Esophagus muscularis mucosa (tissue), 4 donors: Measurements from ENCODE around the gene FAM221A.

ENCODE experiments used
- EP300 ChIP-seq: sonication (generic); formaldehyde crosslinking; IDR thresholded peaks from one replicate; pipeline ENCODE4 v1.6.1; 2017; ENCODE audit warnings: antibody characterized with exemption
- POLR2A ChIP-seq: fragments of 450-650 bp; IDR thresholded peaks from one replicate; pipeline ENCODE4 v1.6.1; 2017; ENCODE audit warnings: antibody characterized with exemption, moderate library complexity, mild to moderate bottlenecking, low read depth
- POLR2AphosphoS5 ChIP-seq, 2 donors: sonication (generic); formaldehyde crosslinking; IDR thresholded peaks; one replicate each; pipeline ENCODE4 v1.6.1; 2017; ENCODE audit warnings: antibody characterized with exemption in 2 of 2
- TF ChIP-seq, protein P1 (sequence below), 3 experiments: fragments of 200-600 bp in 2 of 3; fragments of 450-650 bp in 1 of 3; sonication (generic) in 2 of 3; IDR thresholded peaks; one replicate each; pipeline ENCODE4 v1.5.1; 2017 to 2019; ENCODE audit warnings: antibody characterized with exemption in 3 of 3, mild to moderate bottlenecking in 2 of 3, moderate library complexity in 1 of 3

DNA sequence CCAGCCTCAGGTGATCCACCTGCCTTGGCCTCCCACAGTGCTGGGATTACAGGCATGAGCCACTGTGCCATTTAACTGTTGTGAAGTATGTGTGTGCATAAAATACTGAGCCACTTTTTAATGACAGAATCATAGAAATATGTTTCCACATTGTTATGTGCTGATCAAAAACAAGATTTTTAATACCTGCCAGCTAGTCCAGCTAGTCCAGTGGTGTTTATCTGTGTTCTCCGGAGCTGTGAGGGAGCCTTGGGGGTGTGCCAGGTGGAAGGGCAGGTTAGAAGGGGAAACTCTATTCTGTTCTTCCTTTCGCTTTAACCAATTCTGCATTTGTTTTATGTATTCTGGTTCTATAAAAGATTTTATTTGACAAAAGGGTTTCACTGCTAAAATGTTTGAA lies 7.0 kb downstream of the FAM221A start:
- TF ChIP-seq, protein P1, sequence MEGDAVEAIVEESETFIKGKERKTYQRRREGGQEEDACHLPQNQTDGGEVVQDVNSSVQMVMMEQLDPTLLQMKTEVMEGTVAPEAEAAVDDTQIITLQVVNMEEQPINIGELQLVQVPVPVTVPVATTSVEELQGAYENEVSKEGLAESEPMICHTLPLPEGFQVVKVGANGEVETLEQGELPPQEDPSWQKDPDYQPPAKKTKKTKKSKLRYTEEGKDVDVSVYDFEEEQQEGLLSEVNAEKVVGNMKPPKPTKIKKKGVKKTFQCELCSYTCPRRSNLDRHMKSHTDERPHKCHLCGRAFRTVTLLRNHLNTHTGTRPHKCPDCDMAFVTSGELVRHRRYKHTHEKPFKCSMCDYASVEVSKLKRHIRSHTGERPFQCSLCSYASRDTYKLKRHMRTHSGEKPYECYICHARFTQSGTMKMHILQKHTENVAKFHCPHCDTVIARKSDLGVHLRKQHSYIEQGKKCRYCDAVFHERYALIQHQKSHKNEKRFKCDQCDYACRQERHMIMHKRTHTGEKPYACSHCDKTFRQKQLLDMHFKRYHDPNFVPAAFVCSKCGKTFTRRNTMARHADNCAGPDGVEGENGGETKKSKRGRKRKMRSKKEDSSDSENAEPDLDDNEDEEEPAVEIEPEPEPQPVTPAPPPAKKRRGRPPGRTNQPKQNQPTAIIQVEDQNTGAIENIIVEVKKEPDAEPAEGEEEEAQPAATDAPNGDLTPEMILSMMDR (IDR thresholded peaks at IDR 0.05) = no peak
- TF ChIP-seq POLR2A = no peak
- no peak for TF ChIP-seq EP300
- TF ChIP-seq POLR2AphosphoS5 (IDR thresholded peaks at IDR 0.05) = no peak
